HG03520 (cell line): ENCODE measurements around the gene OOSP2.
"Not testable (repeated sequence)": the region's sequence is repeated elsewhere in the genome, so short reads cannot be mapped to it uniquely, and the experiment has no call there.

Experiments
- ATAC-seq: cut with Tn5 transposase; IDR thresholded peaks from one replicate; pipeline ENCODE4 v1.9.1; 2021; ENCODE audit warnings: mild to moderate bottlenecking, moderate library complexity; ENCODE audit not compliant: unreplicated experiment

OOSP2 gene, protein sequence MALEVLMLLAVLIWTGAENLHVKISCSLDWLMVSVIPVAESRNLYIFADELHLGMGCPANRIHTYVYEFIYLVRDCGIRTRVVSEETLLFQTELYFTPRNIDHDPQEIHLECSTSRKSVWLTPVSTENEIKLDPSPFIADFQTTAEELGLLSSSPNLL

DNA sequence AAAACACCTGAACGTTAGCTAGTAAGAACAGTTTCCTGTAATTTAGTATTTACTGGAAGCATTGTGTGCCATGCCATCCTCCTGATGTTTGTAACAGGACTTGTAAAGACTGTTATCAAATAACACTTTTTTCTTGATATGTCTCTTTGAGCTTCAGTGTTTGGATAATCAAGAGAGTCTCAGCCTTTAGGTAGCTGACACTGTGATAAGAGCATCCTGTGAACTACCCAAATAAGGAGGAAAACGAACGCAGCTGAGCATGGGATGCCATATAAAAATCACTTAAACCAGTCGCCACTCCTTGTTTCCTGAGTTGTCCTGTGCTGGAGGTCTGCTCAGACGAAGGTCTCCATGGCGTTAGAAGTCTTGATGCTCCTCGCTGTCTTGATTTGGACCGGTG, at the start of gene OOSP2:
TSS of gene OOSP2 (plus strand) at position 301 of the 400 bp plus-strand sequence. CDS start at position 352, 51 bp downstream.
- ATAC-seq: no peak

DNA sequence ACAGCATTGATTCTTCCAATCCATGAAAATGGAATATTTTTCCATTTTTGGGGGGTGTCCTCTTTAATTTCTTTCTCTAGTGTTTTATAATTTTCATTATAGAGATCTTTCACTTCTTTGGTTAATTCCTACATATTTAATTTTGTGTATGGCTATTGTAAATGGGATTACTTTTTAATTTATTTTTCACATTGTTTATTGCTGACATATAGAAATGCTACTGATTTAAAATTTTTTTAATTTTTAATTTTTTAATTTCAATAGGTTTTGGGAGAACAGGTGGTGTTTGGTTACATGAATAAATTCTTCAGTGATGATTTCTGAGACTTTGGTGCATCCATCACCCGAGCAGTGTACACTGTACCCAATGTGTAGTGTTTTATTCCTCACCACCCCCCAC, 49.8 kb upstream of the OOSP2 start:
- ATAC-seq: no peak

DNA sequence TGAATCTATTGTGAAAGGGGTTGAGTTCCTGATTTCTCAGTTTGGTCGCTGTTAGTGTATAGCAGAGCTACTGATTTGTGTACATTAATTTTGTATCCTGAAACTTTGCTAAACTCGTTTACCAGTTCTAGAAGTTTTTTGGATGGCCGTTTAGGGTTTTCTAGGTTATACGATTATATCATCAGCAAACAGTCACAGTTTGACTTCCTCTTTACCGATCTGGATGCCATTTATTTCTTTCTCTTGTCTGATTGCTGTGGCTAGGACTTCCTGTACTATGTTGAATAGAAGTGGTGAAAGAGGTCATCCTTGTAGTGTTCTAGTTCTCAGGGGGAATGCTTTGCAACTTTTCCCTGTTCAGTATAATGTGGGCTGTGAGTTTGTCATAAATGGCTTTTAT, 47.8 kb upstream of the OOSP2 start:
- no peak for ATAC-seq

DNA sequence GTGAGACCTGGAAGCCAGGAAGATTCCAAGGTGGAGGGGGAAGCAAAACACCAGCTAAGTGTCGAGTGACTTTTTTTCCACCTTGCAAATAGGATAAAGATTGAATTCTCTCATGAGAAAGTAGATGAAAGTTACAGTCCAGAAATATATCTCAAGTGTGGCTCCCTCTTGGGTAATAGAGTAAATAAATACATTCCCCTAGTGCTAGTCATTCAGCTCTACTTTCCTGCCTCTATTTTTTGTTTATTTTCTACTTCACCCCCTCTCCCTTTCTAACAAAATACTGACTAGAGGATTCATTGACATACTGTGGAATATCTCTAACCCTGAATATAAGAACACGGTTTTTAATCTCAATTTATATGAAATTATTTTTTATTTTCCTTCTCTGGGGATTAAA, 42.4 kb upstream of the OOSP2 start:
- ATAC-seq: no peak

DNA sequence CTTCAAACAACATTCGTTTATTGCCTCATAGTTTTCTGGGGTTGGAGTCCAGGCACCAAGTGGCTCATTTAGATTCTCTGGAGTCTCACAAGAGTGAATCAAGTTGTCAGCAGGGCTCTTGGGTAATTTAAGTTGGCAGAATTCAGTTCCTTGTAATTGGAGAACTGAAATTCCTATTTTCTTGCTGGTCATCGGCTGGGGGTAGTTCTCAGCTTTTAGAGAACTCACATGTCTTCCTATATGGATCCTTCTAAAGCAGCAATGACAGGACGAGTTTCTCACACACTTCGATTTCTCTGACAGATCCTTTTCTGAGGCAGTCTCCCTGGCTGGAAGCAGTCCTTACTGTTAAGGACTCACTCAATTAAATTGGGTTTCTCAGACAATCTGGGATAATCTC, 40.5 kb upstream of the OOSP2 start:
- ATAC-seq: no peak

DNA sequence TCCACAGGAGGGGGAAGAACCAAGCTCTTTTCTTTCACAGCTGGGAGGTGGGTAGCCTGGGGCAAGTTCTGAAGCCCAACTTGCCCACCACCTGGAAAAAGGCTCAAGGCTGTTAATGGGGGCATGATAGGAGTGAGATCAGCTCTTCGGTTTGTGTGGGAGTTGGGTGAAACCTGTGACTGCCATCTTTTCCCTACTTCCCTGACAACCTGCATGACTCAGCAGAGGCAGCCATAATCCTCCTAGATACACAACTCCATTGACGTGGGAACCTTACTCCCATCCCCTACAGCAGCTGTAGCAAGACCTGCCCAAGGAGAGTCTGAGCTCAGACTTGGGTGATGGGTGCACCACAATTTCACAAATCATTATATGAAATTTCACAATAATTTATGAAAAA, 36.5 kb upstream of the OOSP2 start:
- ATAC-seq: no peak

DNA sequence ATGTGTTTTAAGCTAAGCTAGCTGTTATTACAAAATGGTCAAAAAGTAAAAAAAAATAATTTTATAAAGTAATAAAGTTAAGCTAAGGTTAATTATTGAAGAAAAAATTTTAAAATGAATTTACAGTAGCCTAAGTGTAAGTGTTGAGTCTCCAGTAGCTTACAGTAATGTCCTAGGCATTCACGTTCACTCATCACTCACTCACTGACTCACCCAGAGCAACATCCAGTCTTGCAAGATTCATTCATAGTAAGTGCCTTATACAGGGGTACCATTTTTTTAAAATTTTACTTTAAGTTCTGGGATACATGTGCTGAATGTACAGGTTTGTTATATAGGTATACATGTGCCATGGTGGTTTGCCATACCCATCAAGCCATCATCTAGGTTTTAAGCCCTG, 34.8 kb upstream of the OOSP2 start:
- ATAC-seq: no peak

DNA sequence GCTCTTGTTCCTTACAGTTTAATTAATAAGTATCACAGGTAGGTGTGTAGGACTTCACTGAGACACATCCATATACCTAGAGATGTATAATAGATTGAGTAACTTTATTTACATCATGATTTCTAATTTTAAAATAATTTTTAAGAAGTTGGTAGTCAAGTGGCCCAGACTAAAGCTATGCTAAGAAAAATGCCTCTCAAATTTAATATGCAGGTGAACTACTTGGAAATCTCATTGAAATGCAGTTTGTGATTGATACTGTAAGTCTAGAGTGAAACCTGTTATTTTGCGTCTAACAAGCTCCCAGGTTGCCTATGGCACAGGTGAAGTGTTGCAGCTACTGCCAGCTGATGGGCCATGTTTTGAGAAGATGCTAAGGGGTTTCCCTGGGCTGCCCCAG, 23.3 kb upstream of the OOSP2 start, which contains the start of gene OOSP4B:
TSS of gene OOSP4B (plus strand) at position 301 of the 400 bp plus-strand sequence.
- ATAC-seq: no peak

DNA sequence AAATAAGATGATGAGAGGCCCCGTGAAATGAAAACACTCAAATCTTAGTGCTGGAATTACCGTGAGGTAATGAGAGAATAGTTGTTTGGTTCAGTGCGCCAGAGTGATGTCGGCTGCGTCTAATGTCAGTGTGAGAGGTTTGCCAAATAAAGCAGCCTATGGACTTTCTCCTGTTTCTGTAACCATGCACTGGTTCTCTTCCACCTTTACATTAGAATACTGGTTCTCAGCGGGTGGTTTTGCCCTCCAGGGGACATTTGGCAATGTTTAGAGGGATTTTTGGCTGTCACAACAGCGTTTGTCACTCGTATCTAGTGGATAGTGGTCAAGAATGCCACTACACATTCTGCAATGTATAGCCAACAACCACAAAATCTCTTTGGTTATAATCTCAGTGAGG, 22.2 kb upstream of the OOSP2 start:
- ATAC-seq: no peak

DNA sequence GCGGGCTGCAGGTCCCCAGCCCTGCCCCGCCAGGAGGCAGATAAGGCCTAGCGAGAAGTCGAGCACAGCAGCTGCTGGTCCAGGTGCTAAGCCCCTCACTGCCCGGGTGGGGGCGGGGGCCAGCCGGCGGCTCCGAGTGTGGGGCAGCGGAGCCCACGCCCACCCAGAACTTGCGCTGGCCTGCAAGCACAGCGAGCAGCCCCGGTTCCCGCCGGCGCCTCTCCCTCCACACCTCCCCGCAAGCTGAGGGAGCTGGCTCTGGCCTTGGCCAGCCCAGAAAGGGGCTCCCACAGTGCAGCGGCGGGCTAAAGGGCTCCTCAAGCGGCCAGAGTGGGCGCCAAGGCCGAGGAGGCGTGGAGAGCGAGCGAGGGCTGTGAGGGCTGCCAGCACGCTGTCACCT, 19.8 kb upstream of the OOSP2 start:
- not testable (repeated sequence) for ATAC-seq

DNA sequence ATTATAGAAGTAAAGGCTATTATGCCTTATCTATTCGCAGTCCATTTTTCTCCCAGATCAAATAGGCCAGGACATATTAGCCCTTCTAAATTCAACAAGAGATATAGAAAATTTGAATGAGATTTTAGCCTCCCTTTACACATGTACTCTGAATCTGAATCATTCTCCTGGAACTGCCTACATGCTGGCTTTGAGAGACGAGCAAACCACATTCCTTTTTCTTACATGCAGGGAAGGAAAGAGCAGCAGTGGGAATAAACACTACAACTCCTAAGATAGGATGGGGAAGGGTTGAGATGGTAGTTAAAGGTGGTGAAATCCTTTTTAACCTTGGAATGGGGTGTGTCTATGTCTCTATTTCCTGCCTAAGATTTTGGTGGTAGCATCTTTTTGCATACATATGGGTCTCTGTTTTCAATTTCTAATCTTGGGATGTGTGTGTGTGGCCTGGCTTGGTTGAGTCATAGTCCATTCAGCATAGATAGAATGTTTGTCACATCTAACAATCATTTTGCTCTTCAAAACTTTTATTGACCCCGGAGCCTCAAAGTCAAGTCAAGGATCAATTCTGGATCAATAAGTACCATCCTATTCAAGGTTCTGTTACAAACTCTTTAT, 11.1 kb upstream of the OOSP2 start:
- no peak for ATAC-seq

DNA sequence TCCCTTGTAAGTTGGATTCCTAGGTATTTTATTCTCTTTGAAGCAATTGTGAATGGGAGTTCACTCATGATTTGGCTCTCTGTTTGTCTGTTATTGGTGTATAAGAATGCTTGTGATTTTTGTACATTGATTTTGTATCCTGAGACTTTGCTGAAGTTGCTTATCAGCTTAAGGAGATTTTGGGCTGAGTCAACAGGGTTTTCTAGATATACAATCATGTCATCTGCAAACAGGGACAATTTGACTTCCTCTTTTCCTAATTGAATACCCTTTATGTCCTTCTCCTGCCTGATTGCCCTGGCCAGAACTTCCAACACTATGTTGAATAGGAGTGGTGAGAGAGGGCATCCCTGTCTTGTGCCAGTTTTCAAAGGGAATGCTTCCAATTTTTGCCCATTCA, 10.2 kb downstream of the OOSP2 start:
- not testable (repeated sequence) for ATAC-seq

DNA sequence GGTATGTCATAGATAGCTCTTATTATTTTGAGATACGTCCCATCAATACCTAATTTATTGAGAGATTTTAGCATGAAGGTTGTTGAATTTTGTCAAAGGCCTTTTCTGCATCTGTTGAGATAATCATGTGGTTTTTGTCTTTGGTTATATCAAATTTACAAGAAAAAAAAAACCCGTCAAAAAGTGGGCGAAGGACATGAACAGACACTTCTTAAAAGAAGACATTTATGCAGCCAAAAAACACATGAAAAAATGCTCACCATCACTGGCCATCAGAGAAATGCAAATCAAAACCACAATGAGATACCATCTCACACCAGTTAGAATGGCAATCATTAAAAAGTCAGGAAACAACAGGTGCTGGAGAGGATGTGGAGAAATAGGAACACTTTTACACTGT, 10.6 kb downstream of the OOSP2 start:
- ATAC-seq: not testable (repeated sequence)

DNA sequence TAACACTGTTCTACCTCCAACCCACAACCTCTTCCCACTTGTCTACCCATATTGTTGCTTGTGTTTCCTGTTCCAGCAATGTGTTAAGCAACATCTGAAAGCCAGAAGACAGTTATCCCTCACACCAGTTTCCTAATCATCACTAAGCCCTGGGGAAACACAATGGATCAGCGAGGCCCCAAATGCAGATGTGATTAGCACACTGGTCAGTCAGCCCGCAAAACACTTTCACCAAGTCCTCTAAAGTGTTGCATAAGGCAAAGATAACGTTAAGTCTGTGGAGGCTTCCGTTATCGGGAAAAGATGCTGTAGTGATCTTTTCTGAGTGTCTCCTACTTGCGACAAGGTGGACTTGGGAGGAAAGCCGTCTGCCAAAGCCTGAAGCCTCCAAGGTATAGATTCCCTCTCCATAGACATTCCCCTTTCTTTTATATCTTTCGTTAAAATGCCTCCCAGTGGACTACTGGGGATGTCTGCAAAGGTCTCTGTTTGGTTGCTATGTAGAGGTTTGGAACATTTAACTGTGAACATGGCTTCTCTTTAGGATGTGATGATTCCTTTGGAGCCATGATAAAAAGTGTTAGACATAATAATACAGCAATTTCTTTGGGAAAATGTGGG, 16.2 kb downstream of the OOSP2 start, which contains the start of gene MS4A3:
TSS of gene MS4A3 (plus strand) at position 317 of the 621 bp plus-strand sequence. CDS start 4,496 bp downstream, outside the sequence.
- ATAC-seq: no peak

DNA sequence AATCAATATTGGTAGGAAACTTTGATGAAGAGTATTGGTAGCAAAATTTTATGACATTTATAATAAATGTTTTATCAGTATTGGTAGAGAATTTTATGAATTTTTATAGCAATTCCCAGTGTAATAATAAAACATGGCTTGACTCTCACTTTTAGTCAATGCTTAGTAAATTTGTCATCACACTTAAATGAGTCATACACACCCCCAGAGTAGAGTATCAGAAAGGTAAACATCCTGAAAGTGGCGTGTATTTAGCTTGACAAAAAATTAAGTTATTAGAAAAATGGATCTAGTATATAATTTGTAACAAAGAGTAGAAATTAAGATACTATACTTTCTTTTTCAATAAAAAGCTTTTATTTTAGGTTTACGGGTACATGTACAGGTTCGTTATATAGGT, 18.8 kb downstream of the OOSP2 start:
- ATAC-seq: no peak

DNA sequence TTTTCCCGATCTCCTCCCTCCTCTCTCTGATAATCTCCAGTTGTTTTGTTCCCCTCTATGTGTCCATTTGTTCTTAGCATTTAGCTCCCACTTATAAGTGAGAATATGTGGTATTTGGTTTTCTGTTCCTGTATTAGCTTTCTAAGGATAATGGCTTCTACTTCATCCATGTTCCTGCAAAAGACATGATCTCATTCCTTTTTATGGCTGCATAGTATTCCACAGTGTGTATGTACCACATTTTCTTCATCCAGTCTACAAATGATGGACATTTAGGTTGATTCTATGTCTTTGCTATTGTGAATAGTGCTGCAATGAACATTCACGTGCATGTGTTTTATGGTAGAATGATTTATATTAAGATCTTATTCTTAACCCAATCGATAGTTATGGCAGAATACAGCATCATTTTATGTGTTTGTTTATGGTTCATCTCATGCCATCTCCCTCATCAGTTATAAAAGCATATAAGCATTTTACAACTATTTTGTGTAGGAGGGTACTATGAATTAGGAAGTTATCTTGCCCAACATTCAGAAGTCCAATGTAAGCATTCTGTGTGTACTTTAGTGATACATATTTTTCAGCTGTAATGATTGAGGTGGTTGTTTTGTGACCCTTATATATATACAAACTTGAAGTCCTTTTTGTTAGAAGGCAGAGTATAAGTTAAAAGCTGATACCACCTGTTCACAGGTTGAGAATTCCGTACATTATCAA, 19.5 kb downstream of the OOSP2 start:
- ATAC-seq: no peak

DNA sequence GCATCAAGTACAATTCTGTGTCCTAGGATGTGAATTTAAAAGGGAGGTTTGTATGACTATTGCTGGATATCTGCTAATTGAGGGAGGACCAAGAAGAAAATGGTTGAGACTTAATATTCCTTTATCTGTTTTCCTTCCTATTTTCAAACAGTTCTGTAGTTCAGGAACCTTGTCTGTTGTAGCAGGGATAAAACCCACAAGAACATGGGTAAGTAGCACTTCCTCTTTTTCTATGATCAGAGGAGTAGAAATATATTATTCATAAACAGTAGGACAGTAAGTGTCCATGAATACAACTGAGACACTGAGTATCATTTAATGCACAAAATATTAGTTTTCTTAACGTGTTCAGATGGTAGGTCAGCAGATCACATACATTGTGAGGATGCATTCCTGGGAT, 23.9 kb downstream of the OOSP2 start:
- no peak for ATAC-seq

DNA sequence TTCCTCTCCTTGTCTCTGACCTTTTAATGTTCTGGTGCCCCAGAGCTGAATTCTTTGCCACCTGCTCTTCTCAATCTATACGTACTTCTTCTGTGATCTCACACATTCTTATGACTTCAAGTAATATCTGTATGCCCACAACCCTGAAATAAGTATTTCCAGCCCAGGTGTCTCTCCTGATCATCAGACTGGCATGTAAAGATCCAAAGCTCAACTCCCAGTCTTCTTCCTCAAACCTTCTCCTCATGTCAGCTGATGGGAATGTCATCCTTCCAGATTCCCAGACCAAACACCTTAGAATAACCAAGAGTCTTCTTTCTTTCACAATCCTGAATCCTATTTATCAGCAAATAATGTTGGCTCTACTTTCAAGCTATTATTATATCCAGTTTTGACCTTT, 25.6 kb downstream of the OOSP2 start:
- no peak for ATAC-seq

DNA sequence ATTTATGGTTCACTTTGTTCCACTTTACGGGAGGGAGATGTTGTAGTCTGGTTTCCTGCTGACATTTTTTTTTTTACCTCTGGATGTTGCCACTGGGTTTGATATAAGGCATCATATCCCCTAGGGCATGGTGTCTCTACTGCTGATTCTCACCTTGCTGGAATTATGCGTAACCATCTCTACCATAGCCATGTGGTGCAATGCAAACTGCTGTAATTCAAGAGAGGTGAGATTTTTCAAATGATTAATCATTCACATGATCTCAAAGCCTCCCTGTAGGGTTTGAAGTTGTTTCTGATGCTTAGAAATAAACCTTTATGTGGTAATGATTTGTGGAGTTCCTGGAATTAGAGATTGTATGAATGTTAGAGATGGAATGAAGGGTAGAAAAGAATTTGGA, 29.2 kb downstream of the OOSP2 start:
- ATAC-seq: no peak

DNA sequence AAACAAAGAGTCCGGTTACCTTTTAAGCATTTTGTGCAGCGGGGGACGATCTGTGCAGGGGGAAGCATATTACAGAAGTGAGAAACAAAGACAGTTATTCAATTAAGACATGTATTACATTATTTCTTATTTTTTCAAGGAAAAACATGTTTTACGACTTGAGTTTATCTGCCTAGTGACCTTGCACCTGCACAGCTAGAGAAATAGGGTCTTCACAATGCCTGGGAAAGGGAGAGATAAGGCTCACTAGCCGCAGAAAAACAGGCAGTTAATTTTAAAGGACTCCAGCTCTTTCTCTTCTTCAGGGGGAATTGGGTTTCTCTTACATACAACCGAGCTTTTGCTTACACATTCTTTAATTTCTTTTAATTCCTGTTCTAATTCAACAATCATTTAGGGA, 31.4 kb downstream of the OOSP2 start:
- ATAC-seq: not testable (repeated sequence)

DNA sequence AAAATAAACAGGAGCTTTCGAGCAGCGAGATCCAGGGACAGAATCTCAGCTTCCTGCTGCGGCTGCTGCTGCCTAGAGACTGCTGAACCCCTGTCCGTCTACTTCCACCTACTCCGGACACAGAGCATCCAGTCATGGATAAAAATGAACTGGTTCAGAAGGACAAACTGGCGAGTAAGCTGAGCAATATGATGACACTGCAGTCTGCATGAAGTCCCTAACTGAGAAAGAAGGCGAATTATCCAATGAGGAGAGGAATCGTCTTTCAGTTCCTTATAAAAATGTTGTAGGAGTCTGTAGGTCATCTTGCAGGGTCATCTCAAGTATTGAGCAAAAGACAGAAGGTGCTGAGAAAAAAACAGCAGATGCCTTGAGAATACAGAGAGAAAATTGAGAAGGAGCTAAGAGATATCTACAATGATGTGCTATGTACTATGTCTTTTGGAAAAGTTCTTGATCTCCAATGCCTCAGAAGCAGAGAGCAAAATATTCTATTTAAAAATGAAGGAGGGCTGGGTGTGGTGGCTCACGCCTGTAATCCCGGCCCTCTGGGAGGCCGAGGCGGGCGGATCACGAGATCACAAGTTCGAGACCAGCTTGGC, 37.1 kb downstream of the OOSP2 start:
- no peak for ATAC-seq
